GM19099 (cell line): ENCODE data around the gene OR1M1.

Source experiments
- POLR2A ChIP-seq: IDR thresholded peaks from 3 replicates; pipeline ENCODE4 v1.6.1; 2011; ENCODE audit warnings: low read depth; ENCODE audit not compliant: insufficient read length; ENCODE audit errors: extremely low read depth

The OR1M1 gene, protein sequence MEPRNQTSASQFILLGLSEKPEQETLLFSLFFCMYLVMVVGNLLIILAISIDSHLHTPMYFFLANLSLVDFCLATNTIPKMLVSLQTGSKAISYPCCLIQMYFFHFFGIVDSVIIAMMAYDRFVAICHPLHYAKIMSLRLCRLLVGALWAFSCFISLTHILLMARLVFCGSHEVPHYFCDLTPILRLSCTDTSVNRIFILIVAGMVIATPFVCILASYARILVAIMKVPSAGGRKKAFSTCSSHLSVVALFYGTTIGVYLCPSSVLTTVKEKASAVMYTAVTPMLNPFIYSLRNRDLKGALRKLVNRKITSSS

DNA sequence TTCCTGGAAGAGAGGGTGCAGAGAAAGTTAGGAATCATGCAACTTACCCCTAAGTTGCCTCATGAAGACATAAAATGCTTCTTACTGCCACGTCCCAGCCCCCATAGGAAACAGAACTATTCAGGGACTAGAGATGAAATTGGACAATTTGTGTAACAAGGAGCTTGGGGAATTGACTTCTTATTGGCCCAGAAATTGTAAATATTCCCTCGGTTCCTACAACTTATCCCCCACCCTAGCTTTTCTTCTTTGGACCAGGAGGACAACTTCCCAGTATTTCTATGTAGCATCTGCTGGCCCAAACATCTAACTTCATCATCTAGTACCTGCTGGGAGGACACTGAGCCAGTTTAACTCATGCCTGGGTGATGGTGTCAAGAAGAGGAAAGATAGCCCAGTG is at the start of gene OR1M1:
Gene OR1M1 (plus strand): TSS at position 301 of the 400 bp plus-strand sequence. CDS start 6,184 bp downstream, outside the sequence.
- no peak for TF ChIP-seq POLR2A

GRCh38 chr19:9037400-9038062 is 49.3 kb upstream of the OR1M1 start:
- TF ChIP-seq POLR2A: no peak

DNA sequence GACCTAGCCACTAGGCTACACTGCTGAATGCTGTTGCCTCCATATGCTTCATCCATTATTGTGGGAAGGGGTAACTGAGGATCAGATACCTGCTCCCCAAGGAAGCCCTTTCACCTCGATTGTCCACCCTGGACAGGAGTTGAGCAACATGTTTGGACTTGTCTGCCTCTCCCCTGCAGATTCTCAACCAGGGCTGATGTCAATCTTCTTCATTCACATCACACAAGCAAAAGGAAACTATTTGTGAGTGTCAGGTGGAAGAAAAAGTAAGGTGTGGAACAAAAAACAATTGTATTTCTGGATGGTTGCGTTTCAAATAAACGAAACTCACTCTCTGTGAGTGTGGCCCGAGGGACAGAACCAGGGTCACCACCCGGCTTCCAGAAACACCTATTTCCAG is 47.1 kb upstream of the OR1M1 start:
- TF ChIP-seq POLR2A: no peak

DNA sequence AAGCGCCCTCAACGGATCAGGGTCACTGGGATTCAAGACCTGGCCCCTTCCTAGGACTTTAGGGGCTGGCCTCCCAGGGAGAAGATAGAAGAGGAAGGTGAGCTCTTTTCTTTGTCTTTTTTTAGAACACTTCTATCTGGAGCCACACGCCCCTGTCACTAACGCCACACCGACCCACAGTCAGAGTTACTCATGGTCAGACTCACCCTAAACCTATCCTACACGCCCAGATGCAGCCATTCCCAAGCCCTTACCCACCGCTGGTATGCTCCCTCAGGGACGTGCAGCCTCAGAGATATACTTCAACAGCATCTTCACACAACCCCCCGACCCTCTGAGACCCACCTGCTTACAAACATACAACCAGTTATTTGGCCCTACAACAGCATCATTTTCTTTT is 46.7 kb upstream of the OR1M1 start:
- TF ChIP-seq POLR2A: no peak

DNA sequence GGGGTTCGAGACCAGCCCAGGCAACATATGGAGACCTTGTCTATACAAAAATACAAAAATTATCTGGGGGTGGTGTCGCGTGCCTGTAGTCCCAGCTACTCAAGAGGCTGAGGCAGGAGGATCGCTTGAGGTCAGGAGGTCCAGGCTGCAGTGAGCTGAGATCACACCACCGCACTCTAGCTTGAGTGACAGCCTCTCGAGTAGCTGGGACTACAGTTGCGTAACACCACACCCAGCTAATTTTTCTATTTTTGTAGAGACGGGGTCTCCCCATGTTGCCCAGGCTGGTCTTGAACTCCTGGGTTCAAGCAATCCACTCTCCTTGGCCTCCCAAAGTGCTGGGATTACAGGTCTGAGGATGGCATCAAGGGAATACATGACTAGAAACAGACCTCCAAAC is 45.8 kb upstream of the OR1M1 start:
- no peak for TF ChIP-seq POLR2A

DNA sequence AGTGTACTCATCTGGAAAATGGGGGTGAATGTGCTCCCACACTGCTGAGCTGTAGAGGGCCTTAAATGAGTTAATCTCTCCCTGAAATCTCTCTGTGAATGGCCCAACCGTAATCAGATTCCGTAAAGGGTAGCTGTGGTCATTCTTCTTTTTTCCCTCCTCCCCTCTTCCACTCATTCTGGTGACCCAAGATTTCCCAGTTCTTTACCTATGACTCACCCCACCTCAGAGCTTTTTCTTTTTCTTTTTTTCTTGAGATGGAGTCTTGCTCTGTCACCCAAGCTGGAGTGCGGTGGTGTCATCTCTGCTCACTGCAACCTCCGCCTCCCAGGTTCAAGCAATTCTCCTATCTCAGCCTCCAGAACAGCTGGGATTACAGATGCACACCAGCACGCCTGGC is 43.3 kb upstream of the OR1M1 start:
- TF ChIP-seq POLR2A: no peak

DNA sequence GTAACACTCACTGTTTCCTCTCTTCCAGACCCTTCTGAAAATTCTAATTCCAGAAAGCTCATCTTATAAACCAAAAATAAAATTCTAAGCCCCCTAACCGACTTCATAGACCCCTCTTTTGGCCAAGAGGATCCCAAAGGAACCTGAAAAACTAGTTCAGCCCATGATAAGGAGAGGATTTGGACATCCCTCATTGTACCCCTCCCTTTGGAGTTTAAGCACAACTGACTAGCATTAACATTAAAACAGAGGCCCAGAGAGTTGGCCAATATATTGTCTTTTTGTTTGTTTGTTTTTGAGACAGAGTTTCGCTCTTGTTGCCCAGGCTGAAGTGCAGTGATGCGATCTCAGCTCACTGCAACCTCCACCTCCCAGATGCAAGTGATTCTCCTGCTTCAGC is 42.4 kb upstream of the OR1M1 start:
- TF ChIP-seq POLR2A: no peak

GRCh38 chr19:9046694-9047093 is 40.2 kb upstream of the OR1M1 start:
- TF ChIP-seq POLR2A: no peak

GRCh38 chr19:9052894-9053293 is 34.0 kb upstream of the OR1M1 start:
- no peak for TF ChIP-seq POLR2A

GRCh38 chr19:9054207-9054606 is 32.7 kb upstream of the OR1M1 start:
- TF ChIP-seq POLR2A: no peak

DNA sequence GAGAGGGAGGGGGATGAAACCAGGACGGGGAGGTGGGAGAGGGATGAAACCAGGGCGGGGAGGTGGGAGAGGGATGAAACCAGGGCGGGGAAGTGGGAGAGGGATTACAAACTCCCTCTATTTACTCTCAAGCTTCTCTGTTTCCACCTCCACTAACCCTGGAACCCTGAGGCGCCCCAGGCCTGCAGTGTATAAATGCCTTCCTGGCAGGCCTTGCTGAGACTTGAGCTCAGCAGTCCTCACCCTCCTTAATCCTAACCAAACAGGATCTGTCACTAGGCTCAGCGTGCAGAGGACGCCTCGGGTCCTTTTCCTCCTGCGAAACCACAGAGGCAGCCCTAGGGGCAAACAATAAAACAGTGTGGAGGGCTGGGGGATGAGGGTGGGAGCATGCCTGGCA is 32.1 kb upstream of the OR1M1 start:
- no peak for TF ChIP-seq POLR2A

GRCh38 chr19:9057505-9058258 is 29.2 kb upstream of the OR1M1 start:
- no peak for TF ChIP-seq POLR2A

DNA sequence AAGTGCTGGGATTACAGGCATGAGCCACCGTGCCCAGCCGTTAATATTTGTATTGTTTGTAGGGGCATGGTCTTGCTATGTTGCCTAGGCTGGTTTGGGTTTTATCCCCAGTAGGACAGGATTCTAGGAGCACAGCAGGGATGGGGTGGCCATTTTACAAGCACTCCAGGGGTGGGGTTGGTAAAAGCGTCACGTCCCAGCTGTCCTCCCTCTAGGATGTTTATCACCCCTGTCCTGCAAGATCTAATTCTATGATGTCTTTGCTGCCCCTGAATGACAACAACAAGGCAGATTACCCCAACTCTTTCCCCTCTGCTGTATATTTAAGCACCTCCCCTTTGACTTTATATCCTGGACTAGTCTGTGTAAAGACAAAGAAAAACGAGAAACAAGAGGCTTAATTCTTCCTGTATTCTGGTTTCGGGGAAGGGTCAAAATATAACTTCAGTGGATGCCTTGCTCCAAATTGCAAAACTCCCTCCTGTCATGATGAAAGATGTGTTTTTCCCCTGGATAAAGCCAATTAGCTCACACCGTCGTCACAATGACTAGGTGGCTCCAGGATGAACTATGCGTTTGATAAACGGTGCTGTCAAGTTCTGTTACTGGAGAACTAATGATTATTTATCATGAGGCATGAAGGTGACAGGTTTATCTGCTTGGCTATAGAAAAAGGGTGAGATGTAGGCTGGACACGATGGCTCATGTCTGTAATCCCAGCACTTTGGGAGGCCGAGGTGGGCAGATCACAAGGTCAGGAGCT is 27.8 kb upstream of the OR1M1 start:
- no peak for TF ChIP-seq POLR2A

- TF ChIP-seq POLR2A: no peak
Observed at GRCh38 chr19:9060564-9061340, 26.1 kb upstream of the OR1M1 start.
